GM12878 (cell line): ENCODE results near the gene IFNAR2. TPM values are rescaled to one million over a fixed set of nuclear protein-coding genes. Genes with fewer than 3 reads are reported as not detected.
A peak's percentile ranks its signal among the peaks of the same experiment; 100 is the strongest.

ENCODE experiments used
- ATAC-seq: fragments of 200-7000 bp; cut with Tn5 transposase; 3 replicates; pipeline ENCODE4 v1.9.1; 2020; ENCODE audit warnings: mild to moderate bottlenecking, moderate library complexity
- BruUV-seq: library from RNA; stranded (reverse); fragments of 400-500 nt; replicated peaks from 2 replicates; lab custom pipeline; 2021; lab: Mats Ljungman, UMichigan
- CTCF ChIA-PET: fragments of 300-600 bp; sonication (Branson Sonifier 250); formaldehyde crosslinking; extraction: SDS; loops from one replicate; lab custom pipeline; 2021; ENCODE audit warnings: inconsistent platforms; lab: Yijun Ruan, JAX
- POLR2A ChIA-PET: fragments of 350-600 bp; formaldehyde crosslinking; extraction: SDS; loops from one replicate; lab custom pipeline; 2021; ENCODE audit warnings: inconsistent platforms; lab: Charles Lee
- RAD21 ChIA-PET: fragments of 300-600 bp; sonication (Branson Sonifier 250); formaldehyde crosslinking; loops from one replicate; lab custom pipeline; 2023; ENCODE audit warnings: antibody characterized with exemption; ENCODE audit not compliant: unreplicated experiment; lab: Charles Lee
- SMC1A ChIA-PET: fragments of 300-600 bp; sonication (Branson Sonifier 250); formaldehyde crosslinking; loops from one replicate; lab custom pipeline; 2023; ENCODE audit not compliant: unreplicated experiment, uncharacterized antibody; lab: Charles Lee
- DNase-seq: peaks from one replicate; pipeline ENCODE4 v3.0.0-alpha.2; 2011; ENCODE audit warnings: low read depth, low spot score
- FAIRE-seq: peaks from 3 replicates; lab custom pipeline; 2011; peaks lifted over from hg19 to GRCh38; lab: Jason Lieb, UNC
- H2AFZ ChIP-seq: 2 replicates; pipeline ENCODE4 v1.6.0; 2011; ENCODE audit warnings: low read depth, low read length, control low read depth; ENCODE audit not compliant: control insufficient read depth
- H3K27ac ChIP-seq: 2 replicates; pipeline ENCODE4 v1.5.1; 2011; ENCODE audit warnings: control low read depth; ENCODE audit not compliant: control insufficient read depth, insufficient read depth
- H3K27me3 ChIP-seq, 2 experiments: replicated peaks in 1 of 2; 2 replicates each; pipeline versions ENCODE4 v1.6.0 to v1.6.1; 2011; ENCODE audit warnings: low read length in 1 of 2; ENCODE audit not compliant: control insufficient read depth in 2 of 2, insufficient read depth in 2 of 2
- H3K36me3 ChIP-seq, 2 experiments: 2 replicates each; pipeline ENCODE4 v1.5.1; 2011; ENCODE audit warnings: low read length in 1 of 2; ENCODE audit not compliant: control insufficient read depth in 2 of 2, insufficient read depth in 2 of 2
- H3K4me1 ChIP-seq: 2 replicates; pipeline ENCODE4 v1.6.1; 2011; ENCODE audit warnings: mild to moderate bottlenecking, low read length, moderate library complexity, mixed read lengths; ENCODE audit not compliant: control insufficient read depth, insufficient read depth
- H3K4me2 ChIP-seq: 2 replicates; pipeline ENCODE4 v1.6.0; 2011; ENCODE audit warnings: control low read depth; ENCODE audit not compliant: control insufficient read depth, insufficient read depth
- H3K4me3 ChIP-seq: fragments of 200-600 bp; sonication (generic); 2 replicates; pipeline ENCODE4 v1.5.1; 2016
- H3K79me2 ChIP-seq: 2 replicates; pipeline ENCODE4 v1.6.0; 2011; ENCODE audit warnings: low read length; ENCODE audit not compliant: control insufficient read depth, insufficient read depth
- H3K9ac ChIP-seq: 2 replicates; pipeline ENCODE4 v1.8.0; 2011; ENCODE audit warnings: low read length, control low read depth, mixed read lengths; ENCODE audit not compliant: control insufficient read depth, insufficient read depth
- H3K9me3 ChIP-seq: replicated peaks from 3 replicates; pipeline ENCODE4 v1.5.1; 2011; ENCODE audit warnings: mild to moderate bottlenecking, low read length; ENCODE audit not compliant: control insufficient read depth, insufficient read depth
- H4K20me1 ChIP-seq: 2 replicates; pipeline ENCODE4 v1.6.0; 2011; ENCODE audit not compliant: control insufficient read depth, insufficient read depth
- BHLHE40 ChIP-seq, 2 experiments: fragments of 450-650 bp in 1 of 2; IDR thresholded peaks; 2 replicates each; pipeline ENCODE4 v1.6.1; 2011 to 2017; ENCODE audit warnings: low read depth in 2 of 2, borderline replicate concordance in 1 of 2, improper control_type of control experiment in 1 of 2, low read length in 1 of 2, mild to moderate bottlenecking in 1 of 2
- SREBF2 ChIP-seq: IDR thresholded peaks from 2 replicates; pipeline ENCODE4 v1.6.1; 2012; ENCODE audit warnings: mild to moderate bottlenecking, low read length
- STAT3 ChIP-seq: IDR thresholded peaks from 2 replicates; pipeline ENCODE4 v1.6.1; 2011; ENCODE audit warnings: low read depth, low read length, improper control_type of control experiment
- WGBS: methylation state at CpG from one replicate; pipeline ENCODE4 v1.1.6; 2016; ENCODE audit warnings: low lambda C conversion rate; ENCODE audit not compliant: insufficient replicate concordance, insufficient coverage; ENCODE audit errors: missing lambda C conversion rate; 5-methylcytosine and 5-hydroxymethylcytosine counted together
- in situ Hi-C: fragments of 300-500 bp; cut with MboI; formaldehyde crosslinking; loops from 9 replicates; pipeline ENCODE4 v1.14.3; 2018; ENCODE audit warnings: mixed read lengths
- intact Hi-C: fragments of 100-400 bp; cut with micrococcal nuclease; formaldehyde crosslinking; loops from one replicate; pipeline ENCODE4 v1.14.2; 2022; ENCODE audit not compliant: unreplicated experiment
- polyA plus RNA-seq, 11 experiments: library from polyadenylated mRNA; depleted of rRNA in 4 of 11; unstranded in 6 of 11; stranded (reverse) in 5 of 11; fragments of >200 nt; fragmentation: Nextera tagmentation in 4 of 11; fragmentation: Illumina TruSeq in 1 of 11; extraction: Ambion mirVana in 4 of 11; extraction: Trizol in 1 of 11; gene quantifications; 1 replicate in 1 of 11; 2 replicates in 10 of 11; pipeline versions ENCODE4 v1.2.1 to v1.2.3, GENCODE V29; 2011 to 2016; ENCODE audit warnings: inconsistent platforms in 2 of 11, missing spikeins in 2 of 11, low read depth in 1 of 11
- total RNA-seq, 4 experiments: library from RNA; depleted of rRNA in 3 of 4; stranded (reverse); fragments of >200 nt in 3 of 4; fragmentation: Illumina TruSeq in 1 of 4; extraction: Trizol in 1 of 4; gene quantifications; 2 replicates each; pipeline versions ENCODE4 v1.2.1 to v1.2.3, GENCODE V29; 2013 to 2021
- TF ChIP-seq, protein P1 (sequence below): fragments of 150-350 bp; IDR thresholded peaks from 2 replicates; pipeline ENCODE4 v1.6.1; 2014; ENCODE audit warnings: mild to moderate bottlenecking, low read depth, low read length
- TF ChIP-seq, protein P2 (sequence below): fragments of 450-650 bp; IDR thresholded peaks from 2 replicates; pipeline ENCODE4 v1.6.1; 2016; ENCODE audit warnings: mild to moderate bottlenecking
- TF ChIP-seq, protein P3 (sequence below): fragments of 450-650 bp; IDR thresholded peaks from 2 replicates; pipeline ENCODE4 v1.6.1; 2016; ENCODE audit warnings: mild to moderate bottlenecking

IFNAR2 gene
- total and polyA plus RNA-seq, 10 of the 15 experiments (the other 5 are each of a cell fraction or from before 2014, with no cell fraction given) = 8.5 to 99.7 (median 58.1) TPM

DNA sequence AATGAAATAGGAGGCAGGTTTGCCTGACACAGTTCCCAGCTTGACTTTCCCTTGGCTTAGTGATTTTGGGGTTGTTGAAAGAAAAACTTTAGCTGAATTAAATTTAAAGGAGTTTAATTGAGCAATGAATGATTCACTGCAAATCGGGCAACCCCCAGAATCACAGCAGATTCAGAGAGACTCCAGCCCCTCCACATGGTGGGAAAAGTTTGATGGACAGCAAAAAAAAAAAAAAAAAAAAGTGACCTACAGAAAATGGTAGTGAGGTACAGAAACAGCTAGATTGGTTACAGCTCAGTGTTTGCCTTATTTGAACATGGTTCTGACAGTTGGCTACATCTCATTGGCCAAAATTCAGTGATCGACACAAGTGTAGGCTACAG lies 12.6 kb upstream of the IFNAR2 start:
- POLR2A ChIA-PET = interaction anchor here (0.6 to 1.2 kb wide), 4 partner anchors 12 to 731 kb away, joined by 3 to 5 read pairs (median 4); no protein-coding TSS in a partner anchor
- SMC1A ChIA-PET = interaction anchor here (0.5 to 1.2 kb wide), 3 partner anchors 12 to 230 kb away, joined by 3 to 5 read pairs (median 3); no protein-coding TSS in a partner anchor
- H3K9ac ChIP-seq = peak overlapping the region; percentile 76; the same call in 1 of the 2 replicates
- RAD21 ChIA-PET = interaction anchor here (0.7 to 0.9 kb wide), 4 partner anchors 16 to 168 kb away, joined by 3 to 4 read pairs (median 3); partner anchors contain the start of gene IFNAR1
- CTCF ChIA-PET = interaction anchor here (0.7 to 0.9 kb wide), 4 partner anchors 15 to 229 kb away, joined by 3 to 4 read pairs (median 4); no protein-coding TSS in a partner anchor
- FAIRE-seq (no peak), ATAC-seq (no peak), DNase-seq (no peak)
- peak overlapping the region; percentile 99 for H3K27ac ChIP-seq
- H2AFZ ChIP-seq = no peak overlapping the region
- H3K4me3 ChIP-seq = no peak overlapping the region
- no peaks in the 10 kb centered on the region for H3K79me2 ChIP-seq
- H3K9me3 ChIP-seq = no peaks in the 10 kb centered on the region
- no peak for TF ChIP-seq BHLHE40 (IDR thresholded peaks at IDR 0.05; ENCODE audit: borderline replicate concordance in 1 of 2, low read depth in 2 of 2, low read length in 1 of 2)
- TF ChIP-seq, protein P1, sequence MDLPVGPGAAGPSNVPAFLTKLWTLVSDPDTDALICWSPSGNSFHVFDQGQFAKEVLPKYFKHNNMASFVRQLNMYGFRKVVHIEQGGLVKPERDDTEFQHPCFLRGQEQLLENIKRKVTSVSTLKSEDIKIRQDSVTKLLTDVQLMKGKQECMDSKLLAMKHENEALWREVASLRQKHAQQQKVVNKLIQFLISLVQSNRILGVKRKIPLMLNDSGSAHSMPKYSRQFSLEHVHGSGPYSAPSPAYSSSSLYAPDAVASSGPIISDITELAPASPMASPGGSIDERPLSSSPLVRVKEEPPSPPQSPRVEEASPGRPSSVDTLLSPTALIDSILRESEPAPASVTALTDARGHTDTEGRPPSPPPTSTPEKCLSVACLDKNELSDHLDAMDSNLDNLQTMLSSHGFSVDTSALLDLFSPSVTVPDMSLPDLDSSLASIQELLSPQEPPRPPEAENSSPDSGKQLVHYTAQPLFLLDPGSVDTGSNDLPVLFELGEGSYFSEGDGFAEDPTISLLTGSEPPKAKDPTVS = no peak
- TF ChIP-seq, protein P2, sequence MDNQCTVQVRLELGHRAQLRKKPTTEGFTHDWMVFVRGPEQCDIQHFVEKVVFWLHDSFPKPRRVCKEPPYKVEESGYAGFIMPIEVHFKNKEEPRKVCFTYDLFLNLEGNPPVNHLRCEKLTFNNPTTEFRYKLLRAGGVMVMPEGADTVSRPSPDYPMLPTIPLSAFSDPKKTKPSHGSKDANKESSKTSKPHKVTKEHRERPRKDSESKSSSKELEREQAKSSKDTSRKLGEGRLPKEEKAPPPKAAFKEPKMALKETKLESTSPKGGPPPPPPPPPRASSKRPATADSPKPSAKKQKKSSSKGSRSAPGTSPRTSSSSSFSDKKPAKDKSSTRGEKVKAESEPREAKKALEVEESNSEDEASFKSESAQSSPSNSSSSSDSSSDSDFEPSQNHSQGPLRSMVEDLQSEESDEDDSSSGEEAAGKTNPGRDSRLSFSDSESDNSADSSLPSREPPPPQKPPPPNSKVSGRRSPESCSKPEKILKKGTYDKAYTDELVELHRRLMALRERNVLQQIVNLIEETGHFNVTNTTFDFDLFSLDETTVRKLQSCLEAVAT = 0 out of 2 replicates have a peak, but pooled peaks have one; percentile 30
- no peak for TF ChIP-seq STAT3
- no peak for TF ChIP-seq SREBF2
- TF ChIP-seq, protein P3, sequence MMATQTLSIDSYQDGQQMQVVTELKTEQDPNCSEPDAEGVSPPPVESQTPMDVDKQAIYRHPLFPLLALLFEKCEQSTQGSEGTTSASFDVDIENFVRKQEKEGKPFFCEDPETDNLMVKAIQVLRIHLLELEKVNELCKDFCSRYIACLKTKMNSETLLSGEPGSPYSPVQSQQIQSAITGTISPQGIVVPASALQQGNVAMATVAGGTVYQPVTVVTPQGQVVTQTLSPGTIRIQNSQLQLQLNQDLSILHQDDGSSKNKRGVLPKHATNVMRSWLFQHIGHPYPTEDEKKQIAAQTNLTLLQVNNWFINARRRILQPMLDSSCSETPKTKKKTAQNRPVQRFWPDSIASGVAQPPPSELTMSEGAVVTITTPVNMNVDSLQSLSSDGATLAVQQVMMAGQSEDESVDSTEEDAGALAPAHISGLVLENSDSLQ = peak; percentile 62; the same call in 1 of the 2 replicates
- no TSS peak for BruUV-seq
- H3K36me3 ChIP-seq = no peaks in the 10 kb centered on the region
- H3K4me2 ChIP-seq = no peak overlapping the region; the same call in 1 of the 2 replicates
- intact Hi-C loops = no loop called here
- H4K20me1 ChIP-seq = no peaks in the 10 kb centered on the region
- H3K27me3 ChIP-seq = no peaks in the 10 kb centered on the region
- in situ Hi-C loops = no loop called here
- 72% methylated on average over 2 of the region's 2 CpGs for WGBS
- H3K4me1 ChIP-seq = peaks cover 33% of the 10 kb centered on the region
